Measurements from ENCODE around the gene GLUL.
A peak's percentile ranks its signal among the peaks of the same experiment; 100 is the strongest.

The GLUL gene

DNA sequence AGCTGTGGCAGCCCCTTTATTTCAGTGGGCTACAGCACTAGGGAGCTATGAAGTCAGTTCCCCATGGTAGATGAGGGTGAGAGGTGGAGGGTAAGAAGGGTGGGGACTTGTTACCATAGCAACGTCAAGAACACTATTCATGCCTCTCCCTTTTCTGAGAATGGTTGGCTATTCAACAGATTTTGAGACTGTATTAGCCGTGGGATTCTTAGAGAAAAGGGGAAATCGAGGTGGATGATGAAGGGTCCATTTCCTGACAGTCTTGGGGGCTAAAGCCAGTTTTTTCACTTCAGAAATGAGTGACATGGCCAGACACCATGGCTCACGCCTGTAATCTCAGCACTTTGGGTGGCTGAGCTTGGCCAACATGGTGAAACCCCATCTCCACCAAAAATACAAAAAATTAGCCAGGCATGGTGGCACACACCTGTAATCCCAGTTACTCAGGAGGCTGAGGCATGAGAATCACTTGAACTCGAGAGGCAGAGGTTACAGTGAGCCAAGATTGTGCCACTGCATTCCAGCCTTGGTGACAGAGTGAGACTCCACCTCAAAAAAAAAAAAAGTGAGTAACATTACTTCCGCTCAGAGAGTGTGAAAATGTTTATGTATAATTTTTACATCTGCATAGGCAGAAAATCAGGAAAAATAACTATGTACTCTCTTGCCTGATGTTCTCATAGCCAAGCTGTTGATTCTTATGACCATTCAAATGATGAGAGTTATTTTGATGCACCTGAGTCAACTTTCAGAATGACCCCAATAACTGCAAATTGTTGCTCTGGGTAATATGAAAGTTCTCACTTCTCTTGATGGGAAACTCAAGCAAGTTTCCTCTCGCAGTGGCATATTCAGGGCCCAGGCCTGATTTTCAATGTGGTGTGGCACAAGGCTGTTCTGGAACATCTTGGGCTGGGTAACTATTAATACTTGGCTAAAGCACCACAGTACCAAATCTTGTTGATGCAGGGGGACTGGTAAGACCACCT, 35.1 kb upstream of the GLUL start:
- TF ChIP-seq, protein P1, sequence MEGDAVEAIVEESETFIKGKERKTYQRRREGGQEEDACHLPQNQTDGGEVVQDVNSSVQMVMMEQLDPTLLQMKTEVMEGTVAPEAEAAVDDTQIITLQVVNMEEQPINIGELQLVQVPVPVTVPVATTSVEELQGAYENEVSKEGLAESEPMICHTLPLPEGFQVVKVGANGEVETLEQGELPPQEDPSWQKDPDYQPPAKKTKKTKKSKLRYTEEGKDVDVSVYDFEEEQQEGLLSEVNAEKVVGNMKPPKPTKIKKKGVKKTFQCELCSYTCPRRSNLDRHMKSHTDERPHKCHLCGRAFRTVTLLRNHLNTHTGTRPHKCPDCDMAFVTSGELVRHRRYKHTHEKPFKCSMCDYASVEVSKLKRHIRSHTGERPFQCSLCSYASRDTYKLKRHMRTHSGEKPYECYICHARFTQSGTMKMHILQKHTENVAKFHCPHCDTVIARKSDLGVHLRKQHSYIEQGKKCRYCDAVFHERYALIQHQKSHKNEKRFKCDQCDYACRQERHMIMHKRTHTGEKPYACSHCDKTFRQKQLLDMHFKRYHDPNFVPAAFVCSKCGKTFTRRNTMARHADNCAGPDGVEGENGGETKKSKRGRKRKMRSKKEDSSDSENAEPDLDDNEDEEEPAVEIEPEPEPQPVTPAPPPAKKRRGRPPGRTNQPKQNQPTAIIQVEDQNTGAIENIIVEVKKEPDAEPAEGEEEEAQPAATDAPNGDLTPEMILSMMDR (conservative IDR thresholded peaks at IDR 0.05; ENCODE audit: control insufficient read depth, insufficient read depth, low read depth, low read length) = no peak
- no peak for DNase-seq (ENCODE audit: low read depth)
- no peak overlapping the region for H3K4me3 ChIP-seq (ENCODE audit: control insufficient read depth, low read depth, low read length)

DNA sequence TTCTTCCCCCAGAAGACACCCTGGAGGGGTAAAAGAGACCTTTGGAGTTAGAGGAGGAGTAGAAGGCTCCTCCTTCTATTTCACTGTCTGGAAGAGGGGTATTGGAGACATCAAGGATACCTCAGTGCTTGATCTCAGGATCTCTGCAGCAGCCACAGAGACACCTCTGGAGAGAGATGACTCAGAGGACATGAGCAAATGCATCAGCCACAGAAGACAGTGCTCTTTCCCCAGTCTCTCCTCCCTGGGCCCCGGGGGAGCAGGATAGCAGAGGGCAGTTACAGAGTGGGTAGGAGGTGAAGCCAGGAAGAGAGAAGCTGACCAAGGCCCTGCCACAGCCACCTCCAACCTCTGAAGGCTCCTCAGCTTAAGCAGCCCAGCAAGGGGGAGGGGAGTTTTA, 24.2 kb upstream of the GLUL start:
- TF ChIP-seq, protein P1 (conservative IDR thresholded peaks at IDR 0.05; ENCODE audit: control insufficient read depth, insufficient read depth, low read depth, low read length) = no peak
- DNase-seq (ENCODE audit: low read depth) = peak; percentile 34
- no peak overlapping the region for H3K4me3 ChIP-seq (ENCODE audit: control insufficient read depth, low read depth, low read length)

DNA sequence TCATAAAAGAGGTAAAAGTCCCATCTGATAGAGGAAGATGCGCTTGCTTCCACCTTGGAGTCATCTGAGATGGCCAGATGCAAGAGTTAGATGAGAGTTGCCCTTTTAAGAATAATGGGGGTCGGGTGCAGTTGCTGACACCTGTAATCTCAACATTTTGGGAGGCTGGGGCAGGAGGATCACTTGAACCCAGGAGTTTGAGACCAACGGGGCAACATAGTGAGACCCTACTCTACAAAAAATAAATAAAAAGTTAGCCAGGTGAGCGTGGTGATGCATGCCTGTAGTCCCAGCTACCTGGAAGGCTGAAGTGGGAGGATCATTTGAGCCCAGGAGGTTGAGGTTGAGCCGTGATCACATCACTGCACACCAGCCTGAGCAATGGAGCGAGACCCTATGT, 22.4 kb upstream of the GLUL start:
- no peak overlapping the region for H3K4me3 ChIP-seq (ENCODE audit: control insufficient read depth, low read depth, low read length)
- TF ChIP-seq, protein P1 (conservative IDR thresholded peaks at IDR 0.05; ENCODE audit: control insufficient read depth, insufficient read depth, low read depth, low read length) = no peak
- DNase-seq (ENCODE audit: low read depth) = no peak

DNA sequence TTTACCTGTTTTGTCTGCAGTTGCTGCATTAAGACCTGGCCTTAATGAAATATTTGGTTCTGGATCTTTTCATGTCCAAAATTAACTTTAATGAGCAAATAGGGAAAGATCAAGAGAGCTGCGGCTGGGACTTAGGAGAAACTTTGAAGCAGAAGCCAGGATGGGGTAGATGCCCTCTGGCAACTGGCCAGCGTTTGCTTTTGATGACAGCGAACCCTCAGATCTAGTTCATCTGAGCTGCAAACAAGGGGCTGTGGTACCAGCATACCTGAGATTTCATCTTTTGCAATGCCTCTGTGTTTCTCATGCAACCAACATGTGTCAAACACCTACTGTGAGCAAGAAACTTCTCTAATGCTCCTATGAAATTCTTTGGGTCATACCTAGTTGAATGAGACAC, 21.9 kb upstream of the GLUL start:
- TF ChIP-seq, protein P1 (conservative IDR thresholded peaks at IDR 0.05; ENCODE audit: control insufficient read depth, insufficient read depth, low read depth, low read length) = no peak
- no peak overlapping the region for H3K4me3 ChIP-seq (ENCODE audit: control insufficient read depth, low read depth, low read length)

DNA sequence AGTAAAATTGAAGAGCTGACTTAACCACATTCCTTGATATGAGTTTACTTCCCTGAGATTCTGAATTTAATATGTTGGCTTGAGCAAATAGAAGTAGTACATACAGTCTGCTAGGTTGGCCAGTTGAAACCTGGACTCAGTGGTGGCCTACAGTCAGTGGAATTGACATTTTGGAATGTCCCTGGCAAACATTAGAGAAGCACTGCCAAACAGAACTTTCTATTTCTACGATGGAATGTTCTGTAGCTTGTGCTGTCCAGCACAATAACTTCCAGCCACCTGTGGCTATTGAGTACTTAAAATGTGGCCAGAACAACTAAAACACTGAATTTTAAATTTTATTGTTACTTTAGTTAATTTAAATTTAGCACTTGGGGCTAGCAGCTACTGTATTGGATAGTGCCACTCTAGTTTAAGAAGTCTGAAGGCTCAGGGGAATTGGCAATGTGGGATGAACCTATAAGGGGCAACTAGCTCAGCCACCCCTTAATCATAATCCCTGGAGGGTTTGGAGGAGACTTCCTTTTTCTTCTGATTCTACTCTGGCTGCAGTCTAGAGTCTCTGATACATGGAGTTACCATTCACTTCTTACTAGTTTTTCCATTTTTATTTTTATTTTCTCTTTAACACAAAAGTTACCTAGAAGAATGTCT, 19.2 kb upstream of the GLUL start:
- no peak overlapping the region for H3K4me3 ChIP-seq (ENCODE audit: control insufficient read depth, low read depth, low read length)
- no peak for DNase-seq (ENCODE audit: low read depth)
- TF ChIP-seq, protein P1 (conservative IDR thresholded peaks at IDR 0.05; ENCODE audit: control insufficient read depth, insufficient read depth, low read depth, low read length) = no peak

More for the DNA sequence above, 21.9 kb upstream of the GLUL start:
- DNase-seq (ENCODE audit: low read depth) = no peak

DNA sequence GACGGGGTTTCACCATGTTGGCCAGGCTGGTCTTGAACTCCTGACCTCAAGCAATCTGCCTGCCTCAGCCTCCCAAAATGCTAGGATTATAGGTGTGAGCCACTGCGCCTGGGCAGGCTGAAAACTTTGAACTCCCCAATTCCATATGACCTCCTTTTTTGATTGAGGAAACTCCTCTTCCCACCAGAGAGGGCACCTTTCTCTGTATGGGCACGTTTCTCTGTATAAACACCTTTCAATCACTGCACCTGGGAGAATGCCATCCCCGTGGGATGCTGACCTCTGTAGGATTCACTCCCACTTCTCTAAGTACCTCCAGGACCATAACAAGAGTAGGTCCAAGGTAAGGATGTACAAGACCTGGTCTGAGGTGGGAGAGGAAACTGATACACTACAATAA, 18.5 kb upstream of the GLUL start:
- TF ChIP-seq, protein P1 (conservative IDR thresholded peaks at IDR 0.05; ENCODE audit: control insufficient read depth, insufficient read depth, low read depth, low read length) = no peak
- H3K4me3 ChIP-seq (ENCODE audit: control insufficient read depth, low read depth, low read length) = no peak overlapping the region
- no peak for DNase-seq (ENCODE audit: low read depth)
